CD14-positive monocyte (primary cell): ENCODE measurements around the gene SNAP25. TPM values are rescaled to one million over a fixed set of nuclear protein-coding genes. Genes with fewer than 3 reads are reported as not detected.

Source experiments
- DNase-seq, 3 donors: peaks; one replicate each; pipeline ENCODE4 v3.0.0-alpha.2; 2011 to 2022
- H2AFZ ChIP-seq: 2 replicates; pipeline ENCODE4 v1.6.0; 2012; ENCODE audit warnings: mild to moderate bottlenecking, low read depth, low read length, inconsistent platforms; ENCODE audit not compliant: insufficient read depth, poor library complexity, severe bottlenecking
- H3K27ac ChIP-seq, 2 donors: 1 replicate in 1 of 2; 2 replicates in 1 of 2; pipeline ENCODE4 v1.5.1; 2012 to 2013; ENCODE audit warnings: low read length in 2 of 2, control low read depth in 1 of 2, inconsistent platforms in 1 of 2, low read depth in 1 of 2, mild to moderate bottlenecking in 1 of 2
- H3K27me3 ChIP-seq, 2 donors: one replicate each; pipeline versions ENCODE4 v1.6.0 to v1.6.1; 2011 to 2013; ENCODE audit warnings: low read length in 2 of 2; ENCODE audit not compliant: control insufficient read depth in 2 of 2, insufficient read depth in 2 of 2
- H3K36me3 ChIP-seq, 2 donors: replicated peaks in 1 of 2; 1 replicate in 1 of 2; 2 replicates in 1 of 2; pipeline versions ENCODE4 v1.5.1 to v1.6.1; 2012 to 2013; ENCODE audit warnings: low read length in 2 of 2, control low read depth in 1 of 2, inconsistent platforms in 1 of 2, mild to moderate bottlenecking in 1 of 2; ENCODE audit not compliant: insufficient read depth in 2 of 2, control insufficient read depth in 1 of 2
- H3K4me1 ChIP-seq, 2 donors: 1 replicate in 1 of 2; 2 replicates in 1 of 2; pipeline versions ENCODE4 v1.5.1 to v1.6.1; 2012 to 2013; ENCODE audit warnings: low read length in 2 of 2, control low read depth in 1 of 2, inconsistent platforms in 1 of 2, mild to moderate bottlenecking in 1 of 2, moderate library complexity in 1 of 2; ENCODE audit not compliant: insufficient read depth in 2 of 2, control insufficient read depth in 1 of 2
- H3K4me2 ChIP-seq: replicated peaks from 2 replicates; pipeline ENCODE3; 2012; ENCODE audit warnings: low read length, moderate library complexity, mild to moderate bottlenecking; ENCODE audit not compliant: poor library complexity, severe bottlenecking; ENCODE audit errors: extremely low read depth
- H3K4me3 ChIP-seq, 3 experiments: fragments of 200-600 bp in 1 of 3; sonication (generic) in 1 of 3; replicated peaks in 1 of 3; 1 replicate in 2 of 3; 2 replicates in 1 of 3; pipeline ENCODE4 v1.5.1; 2011 to 2013; ENCODE audit warnings: low read length in 3 of 3, mild to moderate bottlenecking in 3 of 3, control low read depth in 2 of 3, low read depth in 2 of 3, inconsistent platforms in 1 of 3, moderate library complexity in 1 of 3
- H3K79me2 ChIP-seq: 2 replicates; pipeline ENCODE4 v1.6.0; 2012; ENCODE audit warnings: mild to moderate bottlenecking, control low read depth, inconsistent platforms, low read length, moderate library complexity; ENCODE audit not compliant: insufficient read depth
- H3K9ac ChIP-seq: 2 replicates; pipeline ENCODE4 v1.6.0; 2017; ENCODE audit warnings: low read length, mild to moderate bottlenecking; ENCODE audit not compliant: insufficient read depth, poor library complexity, severe bottlenecking
- H3K9me3 ChIP-seq, 2 donors: replicated peaks in 1 of 2; 1 replicate in 1 of 2; 2 replicates in 1 of 2; pipeline versions ENCODE4 v1.5.1 to v1.6.1; 2012 to 2013; ENCODE audit warnings: low read length in 2 of 2, control low read depth in 1 of 2; ENCODE audit not compliant: control insufficient read depth in 1 of 2, insufficient read depth in 1 of 2
- H4K20me1 ChIP-seq: 2 replicates; pipeline ENCODE4 v1.6.0; 2012; ENCODE audit warnings: mild to moderate bottlenecking, low read length, control low read depth, moderate library complexity; ENCODE audit not compliant: insufficient read depth
- H3K27ac Mint-ChIP-seq, 7 donors: one replicate each; pipeline ENCODE4 v1.8.0; 2020; ENCODE audit warnings: mild to moderate bottlenecking in 7 of 7, mixed read lengths in 7 of 7, moderate library complexity in 6 of 7, inconsistent platforms in 2 of 7
- H3K27me3 Mint-ChIP-seq, 3 donors: one replicate each; pipeline ENCODE4 v1.8.0; 2021 to 2022; ENCODE audit warnings: low read depth in 3 of 3, mild to moderate bottlenecking in 3 of 3, mixed read lengths in 3 of 3, moderate library complexity in 3 of 3, inconsistent platforms in 1 of 3
- H3K36me3 Mint-ChIP-seq, 2 donors: one replicate each; pipeline ENCODE4 v1.8.0; 2020; ENCODE audit warnings: mixed read lengths in 2 of 2, inconsistent platforms in 1 of 2, mild to moderate bottlenecking in 1 of 2
- H3K4me1 Mint-ChIP-seq: one replicate; pipeline ENCODE4 v1.8.0; 2020; ENCODE audit warnings: mild to moderate bottlenecking, mixed read lengths
- H3K4me3 Mint-ChIP-seq, 2 donors: one replicate each; pipeline ENCODE4 v1.8.0; 2020; ENCODE audit warnings: mild to moderate bottlenecking in 2 of 2, mixed read lengths in 2 of 2, moderate library complexity in 1 of 2
- H3K9me3 Mint-ChIP-seq, 7 donors: one replicate each; pipeline ENCODE4 v1.8.0; 2020 to 2022; ENCODE audit warnings: mixed read lengths in 7 of 7, mild to moderate bottlenecking in 6 of 7, moderate library complexity in 6 of 7, inconsistent platforms in 2 of 7
- WGBS: methylation state at CpG from one replicate; pipeline ENCODE4 v1.1.5; 2013; ENCODE audit warnings: missing lambda C conversion rate; ENCODE audit not compliant: insufficient coverage; 5-methylcytosine and 5-hydroxymethylcytosine counted together
- intact Hi-C, 2 donors: fragments of 100-400 bp; cut with micrococcal nuclease; formaldehyde crosslinking; loops; one replicate each; pipeline versions ENCODE4 v1.15.0 to v1.15.1; 2023
- polyA plus RNA-seq, 3 donors: library from polyadenylated mRNA; depleted of rRNA in 1 of 3; unstranded in 2 of 3; stranded (reverse) in 1 of 3; fragments of 300-500 nt in 2 of 3; fragments of >200 nt in 1 of 3; fragmentation: Illumina TruSeq in 2 of 3; gene quantifications; 1 replicate in 2 of 3; 2 replicates in 1 of 3; pipeline ENCODE4 v1.2.3, GENCODE V29; 2012 to 2021
- TF ChIP-seq, protein P1 (sequence below): fragments of 200-600 bp; IDR thresholded peaks from one replicate; pipeline ENCODE4 v1.8.0; 2022; ENCODE audit warnings: antibody characterized with exemption, mild to moderate bottlenecking

Gene SNAP25
- polyA plus RNA-seq, 3 donors: not detected

DNA sequence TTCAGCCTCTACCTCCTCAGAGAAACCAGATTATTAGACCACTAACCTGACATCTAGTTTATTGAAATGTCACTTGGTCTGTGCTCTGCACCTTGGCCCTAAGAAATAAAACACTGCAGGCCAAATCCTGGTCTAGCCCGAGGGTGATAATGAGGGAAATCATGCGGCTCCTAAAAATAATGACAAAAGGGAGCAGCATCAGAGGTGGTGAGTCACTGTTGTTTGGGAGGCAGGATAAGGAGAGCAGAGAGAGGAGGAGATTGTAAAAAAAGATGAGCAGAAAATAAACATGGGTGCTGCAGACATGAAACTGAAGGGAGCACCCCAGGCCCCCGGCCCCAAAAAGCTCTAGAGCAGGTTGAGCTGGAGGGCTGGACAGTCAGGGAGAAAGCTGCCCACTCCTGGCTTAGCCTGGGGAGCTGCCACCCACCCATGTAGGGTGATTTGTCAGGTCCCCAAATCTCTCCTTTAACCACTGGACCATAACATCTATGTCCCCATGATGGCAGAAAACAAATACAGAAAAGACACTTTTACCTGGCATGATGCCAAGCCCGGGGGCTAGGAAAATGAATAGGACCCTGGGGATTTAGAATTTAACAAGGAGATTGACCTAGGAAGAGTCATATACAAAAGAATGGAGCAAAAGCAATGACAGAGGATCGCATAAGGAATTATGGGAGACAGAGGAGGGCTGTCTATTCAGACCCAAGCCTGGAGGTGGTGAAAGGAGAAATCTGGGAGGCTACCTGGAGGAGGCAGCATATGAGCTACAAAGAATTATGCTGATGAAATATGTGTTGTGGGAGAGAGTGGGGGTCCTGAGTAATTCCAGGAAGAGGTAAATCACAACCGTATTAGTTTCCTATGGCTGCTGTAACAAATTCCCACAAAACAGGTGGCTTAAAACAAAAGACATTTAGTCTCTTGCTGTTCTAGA is 103.7 kb downstream of the SNAP25 start:
- Mint-ChIP-seq H3K36me3 (no peaks in the 10 kb centered on the region), H3K27me3 (peaks cover 0 to 3% (median 0%) of the 10 kb centered on the region in 3 donors), H3K4me1 (peaks cover 22% of the 10 kb centered on the region), H3K27ac (peak overlapping the region in 1 of 7 donors; percentile 2), H3K9me3 (peaks cover 0 to 12% (median 8%) of the 10 kb centered on the region in 7 donors), H3K4me3 (no peak overlapping the region)
- H3K9ac ChIP-seq: no peak overlapping the region
- H2AFZ ChIP-seq: no peak overlapping the region
- H4K20me1 ChIP-seq: no peaks in the 10 kb centered on the region
- H3K4me3 ChIP-seq: no peak overlapping the region
- intact Hi-C loops: no loop called here
- H3K9me3 ChIP-seq: no peaks in the 10 kb centered on the region
- H3K36me3 ChIP-seq: no peaks in the 10 kb centered on the region
- H3K27me3 ChIP-seq: no peaks in the 10 kb centered on the region
- 90% methylated on average over 4 of the region's 6 CpGs for WGBS
- H3K4me2 ChIP-seq: no peak overlapping the region
- no peak for DNase-seq
- H3K27ac ChIP-seq: no peak overlapping the region
- no peaks in the 10 kb centered on the region for H3K79me2 ChIP-seq
- TF ChIP-seq, protein P1, sequence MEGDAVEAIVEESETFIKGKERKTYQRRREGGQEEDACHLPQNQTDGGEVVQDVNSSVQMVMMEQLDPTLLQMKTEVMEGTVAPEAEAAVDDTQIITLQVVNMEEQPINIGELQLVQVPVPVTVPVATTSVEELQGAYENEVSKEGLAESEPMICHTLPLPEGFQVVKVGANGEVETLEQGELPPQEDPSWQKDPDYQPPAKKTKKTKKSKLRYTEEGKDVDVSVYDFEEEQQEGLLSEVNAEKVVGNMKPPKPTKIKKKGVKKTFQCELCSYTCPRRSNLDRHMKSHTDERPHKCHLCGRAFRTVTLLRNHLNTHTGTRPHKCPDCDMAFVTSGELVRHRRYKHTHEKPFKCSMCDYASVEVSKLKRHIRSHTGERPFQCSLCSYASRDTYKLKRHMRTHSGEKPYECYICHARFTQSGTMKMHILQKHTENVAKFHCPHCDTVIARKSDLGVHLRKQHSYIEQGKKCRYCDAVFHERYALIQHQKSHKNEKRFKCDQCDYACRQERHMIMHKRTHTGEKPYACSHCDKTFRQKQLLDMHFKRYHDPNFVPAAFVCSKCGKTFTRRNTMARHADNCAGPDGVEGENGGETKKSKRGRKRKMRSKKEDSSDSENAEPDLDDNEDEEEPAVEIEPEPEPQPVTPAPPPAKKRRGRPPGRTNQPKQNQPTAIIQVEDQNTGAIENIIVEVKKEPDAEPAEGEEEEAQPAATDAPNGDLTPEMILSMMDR: no peak
- H3K4me1 ChIP-seq: peaks cover 17 to 19% of the 10 kb centered on the region in 2 donors

DNA sequence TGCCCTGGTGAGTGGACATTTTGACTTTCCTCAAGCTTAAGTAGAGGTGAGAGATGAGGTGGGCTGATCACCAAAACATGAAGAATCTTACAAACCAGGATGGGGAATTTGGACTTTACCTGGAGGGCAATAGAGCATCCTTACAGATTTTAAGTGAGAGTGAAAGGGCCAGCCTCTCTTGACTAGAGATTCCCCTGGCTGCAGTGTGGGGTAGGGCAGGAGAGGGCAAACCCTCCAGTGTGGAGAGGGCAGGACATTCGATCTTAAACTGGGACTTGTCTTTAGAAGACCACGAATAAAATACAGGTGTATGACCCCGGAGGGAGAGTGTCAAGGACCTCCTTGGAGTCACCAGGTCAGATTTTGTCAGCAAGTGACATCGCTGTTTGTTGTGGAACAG is 105.1 kb downstream of the SNAP25 start:
- H3K9ac ChIP-seq: no peak overlapping the region
- H3K27ac Mint-ChIP-seq: peak overlapping the region in 1 of 7 donors; percentile 28

More for the DNA sequence above, 105.1 kb downstream of the SNAP25 start:
- intact Hi-C loops: no loop called here
- Mint-ChIP-seq H3K9me3 (peaks cover 0 to 10% (median 4%) of the 10 kb centered on the region in 7 donors), H3K36me3 (no peaks in the 10 kb centered on the region), H3K27me3 (peaks cover 0 to 3% (median 0%) of the 10 kb centered on the region in 3 donors), H3K4me1 (peaks cover 9% of the 10 kb centered on the region), H3K4me3 (no peak overlapping the region)
- H3K4me2 ChIP-seq: no peak overlapping the region
- 71% methylated on average over 4 of the region's 4 CpGs for WGBS
- no peaks in the 10 kb centered on the region for H3K9me3 ChIP-seq
- no peak for DNase-seq
- no peak overlapping the region for H3K4me3 ChIP-seq
- TF ChIP-seq, protein P1: no peak
- H4K20me1 ChIP-seq: no peaks in the 10 kb centered on the region
- H3K4me1 ChIP-seq: peaks cover 3 to 5% of the 10 kb centered on the region in 2 donors
- no peaks in the 10 kb centered on the region for H3K36me3 ChIP-seq
- H3K27ac ChIP-seq: no peak overlapping the region
- no peaks in the 10 kb centered on the region for H3K27me3 ChIP-seq
- H3K79me2 ChIP-seq: no peaks in the 10 kb centered on the region
- H2AFZ ChIP-seq: no peak overlapping the region
